ENCODE data around the gene GALNT6.

GALNT6 gene

DNA sequence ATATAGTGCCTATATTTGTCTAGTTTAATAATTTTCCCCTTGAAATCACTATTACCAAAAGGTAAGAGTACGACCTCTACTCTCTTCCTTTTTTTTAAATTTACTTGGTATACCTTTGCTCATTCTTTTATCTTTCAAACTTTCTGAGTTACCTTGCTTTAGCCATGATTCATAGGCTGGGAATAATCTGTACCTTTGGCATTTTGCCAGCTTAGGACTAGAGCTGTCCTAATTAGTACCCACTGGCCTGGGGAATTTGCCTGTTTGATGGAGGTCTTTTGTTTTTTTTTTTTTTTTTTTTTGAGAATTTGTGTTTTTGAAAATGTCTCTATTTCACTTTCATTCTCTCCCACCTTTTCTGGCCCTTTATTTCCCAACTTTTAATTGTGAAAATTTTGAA lies 24.7 kb upstream of the GALNT6 start:
- no peak overlapping the region for H3K27ac ChIP-seq
- TF ChIP-seq, protein P1, sequence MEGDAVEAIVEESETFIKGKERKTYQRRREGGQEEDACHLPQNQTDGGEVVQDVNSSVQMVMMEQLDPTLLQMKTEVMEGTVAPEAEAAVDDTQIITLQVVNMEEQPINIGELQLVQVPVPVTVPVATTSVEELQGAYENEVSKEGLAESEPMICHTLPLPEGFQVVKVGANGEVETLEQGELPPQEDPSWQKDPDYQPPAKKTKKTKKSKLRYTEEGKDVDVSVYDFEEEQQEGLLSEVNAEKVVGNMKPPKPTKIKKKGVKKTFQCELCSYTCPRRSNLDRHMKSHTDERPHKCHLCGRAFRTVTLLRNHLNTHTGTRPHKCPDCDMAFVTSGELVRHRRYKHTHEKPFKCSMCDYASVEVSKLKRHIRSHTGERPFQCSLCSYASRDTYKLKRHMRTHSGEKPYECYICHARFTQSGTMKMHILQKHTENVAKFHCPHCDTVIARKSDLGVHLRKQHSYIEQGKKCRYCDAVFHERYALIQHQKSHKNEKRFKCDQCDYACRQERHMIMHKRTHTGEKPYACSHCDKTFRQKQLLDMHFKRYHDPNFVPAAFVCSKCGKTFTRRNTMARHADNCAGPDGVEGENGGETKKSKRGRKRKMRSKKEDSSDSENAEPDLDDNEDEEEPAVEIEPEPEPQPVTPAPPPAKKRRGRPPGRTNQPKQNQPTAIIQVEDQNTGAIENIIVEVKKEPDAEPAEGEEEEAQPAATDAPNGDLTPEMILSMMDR (IDR thresholded peaks at IDR 0.05), result no peak
- TF ChIP-seq ZFX (IDR thresholded peaks at IDR 0.05; ENCODE audit: borderline replicate concordance), result no peak

DNA sequence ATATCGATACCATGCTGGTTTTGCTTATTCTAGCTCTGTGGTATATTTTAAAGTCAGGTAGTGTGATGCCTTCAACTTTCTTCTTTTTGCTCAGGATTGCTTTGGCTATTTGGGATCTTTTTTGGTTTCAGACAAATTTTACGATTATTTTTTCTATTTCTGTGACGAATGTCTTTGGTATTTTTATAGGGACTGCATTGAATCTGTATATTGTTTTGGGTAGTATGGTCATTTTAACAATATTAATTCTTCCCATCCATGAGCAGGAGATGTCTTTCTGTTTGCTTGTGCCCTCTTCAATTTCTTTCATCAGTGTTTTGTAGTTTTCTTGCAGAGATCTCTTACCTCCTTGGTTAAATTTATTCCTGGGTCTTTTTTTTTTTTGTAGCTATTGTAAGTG lies 22.6 kb upstream of the GALNT6 start:
- H3K27ac ChIP-seq, result no peak overlapping the region
- TF ChIP-seq ZFX (IDR thresholded peaks at IDR 0.05; ENCODE audit: borderline replicate concordance), result no peak
- TF ChIP-seq, protein P1 (IDR thresholded peaks at IDR 0.05), result no peak

DNA sequence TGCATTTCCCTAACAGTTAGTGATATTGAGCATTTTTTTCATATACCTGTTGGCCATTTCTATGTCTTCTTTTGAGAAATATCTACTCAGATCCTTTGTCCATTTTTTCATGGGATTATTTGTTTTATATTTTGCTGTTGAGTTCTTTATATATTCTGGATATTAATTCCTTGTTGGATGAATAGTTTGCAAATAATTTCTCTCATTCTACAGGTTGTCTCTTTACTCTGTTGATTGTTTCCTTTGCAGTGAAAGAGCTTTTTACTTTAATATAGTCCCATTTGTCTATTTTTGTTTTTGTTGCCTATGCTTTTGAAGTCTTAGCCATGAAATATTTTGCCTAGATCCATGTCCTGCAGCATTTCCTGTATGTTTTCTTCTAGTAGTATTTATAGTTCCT lies 21.9 kb upstream of the GALNT6 start:
- H3K27ac ChIP-seq, result no peak overlapping the region

DNA sequence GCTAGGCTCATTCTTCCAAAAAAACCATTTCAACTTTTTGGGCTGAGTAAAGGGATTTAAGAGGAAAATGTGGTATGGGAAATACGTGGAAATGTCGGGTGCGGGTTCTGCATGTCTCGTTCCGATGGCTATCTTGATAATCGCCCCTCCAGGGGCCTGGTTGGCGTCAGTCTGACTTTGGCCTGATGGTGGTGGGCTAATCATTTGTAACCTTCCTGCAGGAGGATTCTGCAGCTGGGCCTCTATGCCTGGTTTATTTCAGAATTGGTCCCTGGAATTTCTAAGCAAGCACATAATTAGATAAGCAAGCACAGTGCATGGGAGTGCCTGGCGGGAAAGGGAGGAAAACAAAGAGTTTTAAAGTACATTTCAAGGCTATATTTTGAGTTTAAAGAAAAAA lies 18.6 kb upstream of the GALNT6 start:
- TF ChIP-seq, protein P1 (IDR thresholded peaks at IDR 0.05), result no peak
- no peak for TF ChIP-seq ZFX (IDR thresholded peaks at IDR 0.05; ENCODE audit: borderline replicate concordance)
- no peak overlapping the region for H3K27ac ChIP-seq

More for the DNA sequence above, 21.9 kb upstream of the GALNT6 start:
- TF ChIP-seq ZFX (IDR thresholded peaks at IDR 0.05; ENCODE audit: borderline replicate concordance), result no peak
- TF ChIP-seq, protein P1 (IDR thresholded peaks at IDR 0.05), result no peak

DNA sequence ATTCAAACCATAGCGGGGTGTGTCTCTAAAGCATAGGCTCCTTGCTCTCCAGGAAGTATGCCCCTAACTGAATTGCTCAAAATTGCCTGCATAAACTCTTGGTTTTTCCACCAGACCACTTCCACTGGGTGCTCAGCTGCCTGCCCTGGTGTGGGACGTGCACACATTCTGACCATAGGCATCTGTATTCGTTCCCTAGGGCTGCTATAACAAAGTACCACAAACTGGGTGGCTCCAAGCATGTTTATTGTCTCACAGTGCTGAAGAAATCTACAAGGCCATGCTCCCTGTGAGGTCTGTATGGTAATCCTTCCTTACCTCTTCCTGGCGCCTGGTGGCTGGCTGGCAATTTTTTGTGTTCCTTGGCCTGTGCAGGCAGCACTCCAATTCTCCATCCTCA lies 16.4 kb upstream of the GALNT6 start:
- TF ChIP-seq ZFX (IDR thresholded peaks at IDR 0.05; ENCODE audit: borderline replicate concordance), result no peak
- TF ChIP-seq, protein P1 (IDR thresholded peaks at IDR 0.05), result no peak
- H3K27ac ChIP-seq, result no peak overlapping the region

DNA sequence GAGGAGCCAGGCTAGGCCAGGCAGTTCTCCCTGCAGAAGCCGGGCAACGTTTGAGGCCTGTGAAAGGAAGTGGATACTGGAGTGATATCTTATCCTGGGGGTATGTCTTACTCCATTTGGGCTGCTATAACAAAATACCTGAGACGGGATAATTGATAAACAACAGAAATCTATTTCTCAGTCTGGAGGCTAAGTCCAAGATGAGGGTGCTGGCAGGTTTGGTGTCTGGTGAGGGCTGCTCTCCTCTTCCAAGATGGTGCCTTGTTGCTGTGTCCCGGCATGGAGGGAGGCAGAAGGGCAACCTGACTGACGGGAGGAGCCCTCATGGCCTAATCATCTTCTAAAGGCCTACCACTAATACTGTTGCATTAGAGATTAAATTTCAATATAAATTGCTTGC lies 15.7 kb upstream of the GALNT6 start:
- H3K27ac ChIP-seq, result no peak overlapping the region

DNA sequence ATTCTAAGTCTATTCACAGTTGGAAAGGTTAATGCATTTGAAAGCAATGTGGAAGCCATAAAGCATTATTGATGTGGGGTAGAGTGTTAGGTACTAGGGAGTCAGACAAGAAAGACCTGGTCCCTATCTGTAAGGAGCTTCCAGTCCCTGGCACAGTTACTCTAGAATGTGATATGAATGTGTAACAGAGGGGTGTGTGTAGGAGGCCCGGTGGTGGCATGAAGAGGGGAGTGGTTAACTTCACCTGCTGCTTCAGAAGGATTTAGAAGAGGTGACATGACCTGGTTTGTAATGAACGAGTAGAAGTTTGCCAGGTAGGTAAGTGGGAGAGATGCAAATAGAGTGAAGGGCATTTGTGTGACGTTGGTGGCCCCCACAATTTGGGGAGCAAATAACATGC lies 15.1 kb upstream of the GALNT6 start:
- H3K27ac ChIP-seq, result no peak overlapping the region
- TF ChIP-seq, protein P1 (IDR thresholded peaks at IDR 0.05), result no peak
- no peak for TF ChIP-seq ZFX (IDR thresholded peaks at IDR 0.05; ENCODE audit: borderline replicate concordance)

More for the DNA sequence above, 15.7 kb upstream of the GALNT6 start:
- no peak for TF ChIP-seq ZFX (IDR thresholded peaks at IDR 0.05; ENCODE audit: borderline replicate concordance)
- TF ChIP-seq, protein P1 (IDR thresholded peaks at IDR 0.05), result no peak
